HPDE6-E6E7 (cell line): ENCODE data around the gene HEATR1.
"Not testable (repeated sequence)": the region's sequence is repeated elsewhere in the genome, so short reads cannot be mapped to it uniquely, and the experiment has no call there.

Experiments
- DNase-seq: peaks from one replicate; pipeline ENCODE4 v3.0.0; 2011; ENCODE audit warnings: missing footprints; ENCODE audit errors: extremely low spot score

HEATR1 gene

GRCh38 chr1:236602171-236602570 is 2.1 kb downstream of the HEATR1 start:
- DNase-seq, result no peak

GRCh38 chr1:236590553-236591150 is 13.7 kb downstream of the HEATR1 start:
- no peak for DNase-seq

GRCh38 chr1:236589531-236589930 is 14.8 kb downstream of the HEATR1 start:
- no peak for DNase-seq

- DNase-seq, result no peak
Observed at GRCh38 chr1:236581528-236581927, 22.8 kb downstream of the HEATR1 start.

GRCh38 chr1:236580404-236580803 is 23.9 kb downstream of the HEATR1 start:
- DNase-seq, result not testable (repeated sequence)

- DNase-seq, result no peak
Observed at GRCh38 chr1:236578661-236579060, 25.7 kb downstream of the HEATR1 start.

GRCh38 chr1:236577041-236577440 is 27.3 kb downstream of the HEATR1 start:
- not testable (repeated sequence) for DNase-seq

GRCh38 chr1:236576004-236576403 is 28.3 kb downstream of the HEATR1 start:
- DNase-seq, result no peak

- no peak for DNase-seq
Observed at GRCh38 chr1:236575523-236575922, 28.8 kb downstream of the HEATR1 start.

- DNase-seq, result no peak
Observed at GRCh38 chr1:236568285-236568894, 35.9 kb downstream of the HEATR1 start.

- no peak for DNase-seq
Observed at GRCh38 chr1:236565530-236565929, 38.8 kb downstream of the HEATR1 start.

GRCh38 chr1:236561976-236562375 is 42.3 kb downstream of the HEATR1 start:
- DNase-seq, result no peak

- no peak for DNase-seq
Observed at GRCh38 chr1:236560213-236560771, 44.0 kb downstream of the HEATR1 start.

- no peak for DNase-seq
Observed at GRCh38 chr1:236558846-236559245, 45.5 kb downstream of the HEATR1 start.

GRCh38 chr1:236558081-236558480 is 46.2 kb downstream of the HEATR1 start:
- no peak for DNase-seq

GRCh38 chr1:236556606-236557005 is 47.7 kb downstream of the HEATR1 start:
- no peak for DNase-seq

- DNase-seq, result no peak
Observed at GRCh38 chr1:236553370-236553769, 50.9 kb downstream of the HEATR1 start.

GRCh38 chr1:236552901-236553300 is 51.4 kb downstream of the HEATR1 start:
- DNase-seq, result no peak

GRCh38 chr1:236552096-236552495 is 52.2 kb downstream of the HEATR1 start:
- no peak for DNase-seq

GRCh38 chr1:236550961-236551851 is 53.1 kb downstream of the HEATR1 start:
- no peak for DNase-seq

GRCh38 chr1:236548452-236548851 is 55.9 kb downstream of the HEATR1 start:
- DNase-seq, result no peak

GRCh38 chr1:236545621-236546169 is 58.6 kb downstream of the HEATR1 start:
- DNase-seq, result no peak
